HUES6 (cell line): Measurements from ENCODE around the gene DPEP2.
"Not testable (repeated sequence)": the region's sequence is repeated elsewhere in the genome, so short reads cannot be mapped to it uniquely, and the experiment has no call there.

Source experiments
- H3K27ac ChIP-seq: 2 replicates; pipeline ENCODE4 v1.7.0; 2013; ENCODE audit warnings: low read depth, mild to moderate bottlenecking, low read length, inconsistent platforms
- H3K27me3 ChIP-seq: 2 replicates; pipeline ENCODE4 v1.6.1; 2013; ENCODE audit warnings: low read length; ENCODE audit not compliant: control insufficient read depth, insufficient read depth
- H3K36me3 ChIP-seq: 2 replicates; pipeline ENCODE4 v1.6.1; 2013; ENCODE audit warnings: low read length; ENCODE audit not compliant: control insufficient read depth, insufficient read depth
- H3K4me1 ChIP-seq: 2 replicates; pipeline ENCODE4 v1.6.1; 2013; ENCODE audit warnings: low read length; ENCODE audit not compliant: control insufficient read depth, insufficient read depth
- H3K4me3 ChIP-seq: 2 replicates; pipeline ENCODE4 v1.5.1; 2013; ENCODE audit warnings: low read depth, low read length
- H3K9ac ChIP-seq: one replicate; pipeline ENCODE4 v1.6.1; 2013; ENCODE audit warnings: mild to moderate bottlenecking, low read length
- H3K9me3 ChIP-seq: 2 replicates; pipeline ENCODE4 v1.6.1; 2013; ENCODE audit warnings: low read depth, low read length; ENCODE audit not compliant: control insufficient read depth, insufficient read depth

Gene DPEP2

GRCh38 chr16:67939507-67940445 lies 59.5 kb downstream of the DPEP2 start:
- no peaks in the 10 kb centered on the region for H3K9me3 ChIP-seq
- H3K27ac ChIP-seq: no peak overlapping the region
- H3K27me3 ChIP-seq: no peaks in the 10 kb centered on the region
- H3K4me3 ChIP-seq: no peak overlapping the region
- no peak overlapping the region for H3K9ac ChIP-seq
- peaks cover 11% of the 10 kb centered on the region for H3K4me1 ChIP-seq
- peaks cover 42% of the 10 kb centered on the region for H3K36me3 ChIP-seq

GRCh38 chr16:67937713-67938112 lies 61.6 kb downstream of the DPEP2 start:
- not testable (repeated sequence) for H3K27me3 ChIP-seq, H3K27ac ChIP-seq

More at GRCh38 chr16:67937713-67938112, 61.6 kb downstream of the DPEP2 start:
- H3K9me3 ChIP-seq, H3K4me3 ChIP-seq, H3K9ac ChIP-seq: not testable (repeated sequence)
- Histone ChIP-seq H3K4me1 (peaks cover 18% of the 10 kb centered on the region), H3K36me3 (peaks cover 26% of the 10 kb centered on the region)
